Karpas-422 (cell line): Measurements from ENCODE around the gene NMUR1. TPM values are rescaled to one million over a fixed set of nuclear protein-coding genes. Genes with fewer than 3 reads are reported as not detected.
"Not testable (repeated sequence)": the region's sequence is repeated elsewhere in the genome, so short reads cannot be mapped to it uniquely, and the experiment has no call there.

Experiments used
- DNase-seq: peaks from one replicate; pipeline ENCODE4 v3.0.0-alpha.2; 2015
- H2AFZ ChIP-seq: fragments of 200-600 bp; sonication (generic); 2 replicates; pipeline ENCODE4 v1.6.1; 2014; ENCODE audit warnings: antibody characterized with exemption, low read length, mixed read lengths
- H3K27ac ChIP-seq: fragments of 200-600 bp; sonication (generic); 2 replicates; pipeline ENCODE4 v1.5.1; 2014; ENCODE audit warnings: mild to moderate bottlenecking, low read length, moderate library complexity
- H3K27me3 ChIP-seq: fragments of 200-600 bp; sonication (generic); 2 replicates; pipeline ENCODE4 v1.6.1; 2014; ENCODE audit warnings: low read length, mixed read lengths
- H3K36me3 ChIP-seq: fragments of 200-600 bp; sonication (generic); 2 replicates; pipeline ENCODE4 v1.6.1; 2014; ENCODE audit warnings: low read length, mixed read lengths; ENCODE audit not compliant: insufficient read depth
- H3K4me1 ChIP-seq: fragments of 200-600 bp; sonication (generic); 2 replicates; pipeline ENCODE4 v1.6.1; 2014; ENCODE audit warnings: mild to moderate bottlenecking, low read length, mixed read lengths
- H3K4me2 ChIP-seq: fragments of 200-600 bp; sonication (generic); 2 replicates; pipeline ENCODE4 v1.6.1; 2014; ENCODE audit warnings: low read length, low read depth, mild to moderate bottlenecking; ENCODE audit not compliant: poor library complexity, severe bottlenecking
- H3K4me3 ChIP-seq: fragments of 200-600 bp; sonication (generic); 2 replicates; pipeline ENCODE4 v1.5.1; 2014; ENCODE audit warnings: mild to moderate bottlenecking, antibody characterized with exemption, low read length, mixed read lengths
- H3K79me2 ChIP-seq: fragments of 200-600 bp; sonication (generic); 2 replicates; pipeline ENCODE4 v1.6.1; 2014; ENCODE audit warnings: mild to moderate bottlenecking, low read length, mixed read lengths
- H3K9ac ChIP-seq: fragments of 200-600 bp; sonication (generic); 2 replicates; pipeline ENCODE4 v1.6.0; 2014; ENCODE audit warnings: low read length
- H3K9me2 ChIP-seq: fragments of 200-600 bp; sonication (generic), shearing (Covaris generic); replicated peaks from 2 replicates; pipeline ENCODE4 v1.6.0; 2014; ENCODE audit warnings: mild to moderate bottlenecking, low read length, moderate library complexity; ENCODE audit not compliant: insufficient read depth
- H3K9me3 ChIP-seq: fragments of 300-700, 200-600 bp; sonication (generic); 2 replicates; pipeline ENCODE4 v1.6.1; 2014; ENCODE audit warnings: low read length, mixed read lengths
- H4K20me1 ChIP-seq: fragments of 200-600 bp; sonication (generic); 2 replicates; pipeline ENCODE4 v1.6.1; 2014; ENCODE audit warnings: mild to moderate bottlenecking, antibody characterized with exemption, low read length, low read depth; ENCODE audit not compliant: insufficient read depth
- total RNA-seq: library from RNA; depleted of rRNA; stranded (reverse); fragments of >200 nt; shearing (Covaris generic); gene quantifications from 2 replicates; pipeline ENCODE4 v1.2.3, GENCODE V29; 2014; ENCODE audit warnings: low replicate concordance

The NMUR1 gene
- total RNA-seq, 1 experiment from 2014 or later, result not detected

DNA sequence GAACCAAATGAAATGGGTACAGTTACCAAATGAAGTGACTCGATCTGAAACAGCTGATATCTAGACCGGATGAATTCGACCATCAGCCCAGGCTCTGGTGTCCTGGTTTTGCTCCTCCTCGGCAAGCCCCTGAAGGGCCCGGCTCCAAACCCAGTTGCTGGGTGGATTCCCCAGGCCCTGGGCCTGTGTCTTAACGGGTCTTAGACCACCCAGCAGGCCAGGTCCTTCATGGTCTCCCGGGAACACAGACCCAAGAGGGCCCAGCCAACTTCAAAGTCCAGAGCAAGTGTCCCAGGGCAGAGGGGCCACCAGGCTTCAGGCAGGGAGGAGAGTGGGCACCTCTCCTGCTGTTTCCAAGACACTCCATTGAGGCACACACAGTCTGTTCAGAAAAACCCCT lies 26.7 kb upstream of the NMUR1 start:
- Histone ChIP-seq H3K27me3 (peaks cover 6% of the 10 kb centered on the region; the same call in 1 of the 2 replicates), H3K4me3 (no peak overlapping the region), H3K79me2 (no peaks in the 10 kb centered on the region), H3K36me3 (no peaks in the 10 kb centered on the region), H3K9me3 (peaks cover 12% of the 10 kb centered on the region; the same call in 1 of the 2 replicates), H3K4me2 (no peak overlapping the region), H3K9ac (no peak overlapping the region), H3K9me2 (no peaks in the 10 kb centered on the region), H4K20me1 (no peaks in the 10 kb centered on the region), H2AFZ (no peak overlapping the region), H3K27ac (no peak overlapping the region), H3K4me1 (no peaks in the 10 kb centered on the region)
- DNase-seq, result no peak

DNA sequence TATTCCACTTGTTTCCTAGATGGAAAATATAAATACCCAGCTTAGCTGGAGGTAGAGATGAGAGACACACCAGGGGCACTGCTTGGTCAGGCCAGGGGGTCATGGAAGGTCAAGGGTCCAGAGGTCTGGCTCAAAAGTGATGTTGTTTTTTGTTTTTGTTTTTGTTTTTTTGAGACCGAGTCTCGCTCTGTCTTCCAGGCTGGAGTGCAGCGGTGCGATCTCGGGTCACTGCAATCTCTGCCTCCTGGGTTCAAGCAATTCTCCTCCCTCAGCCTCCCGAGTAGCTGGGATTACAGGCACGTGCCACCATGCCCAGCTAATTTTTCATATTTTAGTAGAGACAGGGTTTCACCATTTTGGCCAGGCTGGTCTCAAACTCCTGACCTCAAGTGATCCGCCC lies 26.3 kb upstream of the NMUR1 start:
- H3K27ac ChIP-seq, H3K4me3 ChIP-seq, H3K36me3 ChIP-seq: not testable (repeated sequence)

DNA sequence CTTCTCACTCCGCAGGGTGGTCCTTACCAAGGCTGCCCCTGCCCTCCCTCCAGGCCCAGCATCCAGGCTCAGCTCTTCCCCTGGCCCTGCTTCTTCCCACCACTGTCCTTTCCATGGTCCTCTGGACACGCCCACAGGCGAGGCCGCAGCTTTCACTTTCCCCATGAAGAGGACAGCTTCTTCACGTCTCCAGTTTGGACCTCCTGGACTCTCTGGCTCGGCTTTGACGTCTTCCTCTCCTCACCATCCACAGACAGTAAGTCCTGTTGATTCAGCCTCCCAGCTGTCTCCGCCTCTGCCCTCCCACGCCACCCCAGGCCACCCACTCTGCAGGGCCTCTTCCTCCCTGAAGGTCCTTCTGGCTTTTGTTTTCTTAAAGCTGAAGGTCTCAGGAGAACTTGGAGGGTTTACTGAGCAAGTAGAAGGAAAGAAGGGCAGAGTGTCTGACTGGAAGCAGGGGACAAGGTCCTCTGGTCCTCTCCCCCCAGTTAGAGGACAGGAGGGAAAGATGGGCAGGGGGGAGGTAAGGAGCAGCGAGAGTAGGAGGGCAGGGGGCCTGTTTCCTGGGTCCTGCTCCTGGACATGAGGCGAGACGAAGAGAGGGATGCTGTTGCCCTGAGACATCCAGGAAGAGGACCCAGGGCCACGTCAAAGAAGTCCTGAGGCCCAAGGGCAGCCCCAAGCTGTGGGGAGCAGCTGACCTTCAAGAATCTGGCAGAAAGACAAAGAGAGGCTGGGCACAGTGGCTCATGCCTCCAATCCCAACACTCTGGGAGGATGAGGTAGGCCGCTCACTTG lies 24.7 kb upstream of the NMUR1 start:
- peaks cover 6% of the 10 kb centered on the region; the same call in 1 of the 2 replicates for H3K27me3 ChIP-seq
- no peak overlapping the region for H3K9ac ChIP-seq
- H4K20me1 ChIP-seq, result no peaks in the 10 kb centered on the region
- H3K4me3 ChIP-seq, result no peak overlapping the region
- H3K27ac ChIP-seq, result no peak overlapping the region
- H3K4me2 ChIP-seq, result no peak overlapping the region
- H3K79me2 ChIP-seq, result no peaks in the 10 kb centered on the region
- H3K36me3 ChIP-seq, result no peaks in the 10 kb centered on the region
- DNase-seq, result no peak
- peaks cover 12% of the 10 kb centered on the region; the same call in 1 of the 2 replicates for H3K9me3 ChIP-seq
- no peaks in the 10 kb centered on the region for H3K4me1 ChIP-seq
- H2AFZ ChIP-seq, result peak overlapping the region; percentile 61; the same call in 1 of the 2 replicates
- H3K9me2 ChIP-seq, result no peaks in the 10 kb centered on the region

More for the DNA sequence above, 26.3 kb upstream of the NMUR1 start:
- not testable (repeated sequence) for H3K79me2 ChIP-seq, H2AFZ ChIP-seq, H4K20me1 ChIP-seq, H3K27me3 ChIP-seq, H3K9ac ChIP-seq, H3K4me2 ChIP-seq, DNase-seq, H3K9me2 ChIP-seq, H3K4me1 ChIP-seq
- peaks cover 12% of the 10 kb centered on the region; the same call in 1 of the 2 replicates for H3K9me3 ChIP-seq

DNA sequence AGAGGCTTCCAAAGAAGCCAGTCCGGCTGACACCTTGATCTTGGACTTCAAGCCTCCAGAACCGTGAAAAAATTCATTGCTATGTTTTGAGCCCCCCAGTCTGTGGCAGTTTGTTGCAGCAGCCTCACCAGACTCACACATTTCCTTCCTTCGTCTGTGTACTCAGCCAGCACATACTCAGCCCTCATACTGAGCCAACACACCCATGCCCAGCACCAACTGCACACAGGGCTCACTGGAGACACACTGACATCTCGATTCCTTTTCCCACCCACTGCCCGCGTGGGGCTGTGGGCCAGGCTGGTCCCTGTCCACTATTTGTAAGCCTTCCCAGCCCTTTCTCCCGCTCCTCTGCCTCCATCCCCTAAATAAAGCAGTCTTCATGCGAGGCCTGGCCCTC lies 24.1 kb upstream of the NMUR1 start:
- no peak overlapping the region for H3K27ac ChIP-seq

DNA sequence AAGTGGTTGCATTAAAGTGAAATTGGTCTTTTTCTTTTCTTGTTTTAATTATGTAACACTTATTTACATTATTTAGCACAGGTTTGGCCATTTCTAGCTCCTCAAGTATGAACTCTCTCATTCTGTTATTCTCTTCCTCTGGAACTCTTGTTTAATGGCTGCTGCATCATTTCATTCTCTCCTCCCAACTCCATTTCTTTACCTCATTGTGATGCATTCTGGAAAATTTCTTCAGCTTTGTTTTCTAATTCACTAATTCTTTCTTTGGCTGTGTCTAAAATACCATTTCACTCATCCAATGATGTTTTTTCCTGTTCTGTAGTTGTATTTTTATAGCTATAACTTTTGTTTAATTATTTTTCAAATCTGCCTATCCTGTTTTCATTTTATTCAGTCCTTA lies 22.5 kb upstream of the NMUR1 start:
- no peak for DNase-seq
- no peak overlapping the region for H3K27ac ChIP-seq
- no peaks in the 10 kb centered on the region for H3K79me2 ChIP-seq
- no peaks in the 10 kb centered on the region for H4K20me1 ChIP-seq
- H3K4me1 ChIP-seq, result no peaks in the 10 kb centered on the region
- H3K4me2 ChIP-seq, result no peak overlapping the region
- no peak overlapping the region for H3K9ac ChIP-seq
- no peak overlapping the region for H2AFZ ChIP-seq
- no peaks in the 10 kb centered on the region for H3K9me2 ChIP-seq
- H3K27me3 ChIP-seq, result peaks cover 6% of the 10 kb centered on the region; the same call in 1 of the 2 replicates
- H3K36me3 ChIP-seq, result no peaks in the 10 kb centered on the region
- H3K9me3 ChIP-seq, result peaks cover 12% of the 10 kb centered on the region; the same call in 1 of the 2 replicates
- no peak overlapping the region for H3K4me3 ChIP-seq

More for the DNA sequence above, 24.1 kb upstream of the NMUR1 start:
- Histone ChIP-seq H3K4me1 (no peaks in the 10 kb centered on the region), H3K4me2 (no peak overlapping the region), H3K9me2 (no peaks in the 10 kb centered on the region), H4K20me1 (no peaks in the 10 kb centered on the region), H3K79me2 (no peaks in the 10 kb centered on the region), H3K4me3 (no peak overlapping the region), H3K9ac (no peak overlapping the region), H3K36me3 (no peaks in the 10 kb centered on the region), H3K9me3 (peaks cover 12% of the 10 kb centered on the region; the same call in 1 of the 2 replicates), H2AFZ (peak overlapping the region; percentile 61; the same call in 1 of the 2 replicates), H3K27me3 (peaks cover 6% of the 10 kb centered on the region; the same call in 1 of the 2 replicates)
- no peak for DNase-seq

DNA sequence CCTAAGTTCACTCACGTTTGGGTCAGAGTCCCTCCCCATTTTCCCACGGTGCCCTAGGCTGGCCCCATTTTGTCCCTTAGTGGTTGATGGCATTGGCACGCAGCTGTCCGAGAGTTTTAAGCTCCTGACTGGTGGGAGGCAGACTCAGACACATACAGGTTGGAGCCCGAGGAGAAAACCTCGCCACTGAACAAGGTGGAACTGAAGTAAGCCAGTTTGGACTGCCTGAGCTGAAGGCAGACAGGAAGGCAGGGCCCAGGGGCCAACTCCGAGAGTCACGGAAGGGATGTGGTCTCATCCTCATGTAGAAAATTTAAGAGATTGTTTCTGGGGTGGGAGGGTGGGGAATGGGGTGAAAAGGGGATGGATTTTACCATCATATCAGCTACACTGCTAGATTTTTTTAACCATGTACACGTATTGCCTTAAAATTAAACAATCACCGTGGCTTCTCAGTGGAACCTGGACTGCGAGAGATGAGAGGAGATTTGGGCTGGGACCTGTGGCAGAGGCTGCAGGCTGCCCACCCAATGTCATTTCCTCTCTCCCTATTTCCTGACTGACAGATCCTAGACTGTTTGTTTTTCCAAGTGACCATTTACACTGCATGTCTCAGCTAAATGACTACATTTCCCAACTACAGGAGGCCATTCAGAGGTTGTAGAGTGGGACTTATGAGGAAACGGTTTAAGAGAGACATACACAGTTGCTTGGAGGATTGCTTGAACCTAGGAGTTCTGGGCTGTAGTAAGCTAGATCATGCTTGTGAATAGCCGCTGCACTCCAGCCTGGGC lies 19.4 kb upstream of the NMUR1 start:
- Histone ChIP-seq H3K9me3 (peaks cover 12% of the 10 kb centered on the region; the same call in 1 of the 2 replicates), H4K20me1 (no peaks in the 10 kb centered on the region), H3K9me2 (no peaks in the 10 kb centered on the region), H3K4me3 (no peak overlapping the region), H3K4me2 (no peak overlapping the region), H3K36me3 (no peaks in the 10 kb centered on the region), H2AFZ (no peak overlapping the region), H3K9ac (no peak overlapping the region), H3K27ac (no peak overlapping the region), H3K27me3 (peaks cover 6% of the 10 kb centered on the region; the same call in 1 of the 2 replicates), H3K79me2 (no peaks in the 10 kb centered on the region), H3K4me1 (no peaks in the 10 kb centered on the region)
- DNase-seq, result no peak

DNA sequence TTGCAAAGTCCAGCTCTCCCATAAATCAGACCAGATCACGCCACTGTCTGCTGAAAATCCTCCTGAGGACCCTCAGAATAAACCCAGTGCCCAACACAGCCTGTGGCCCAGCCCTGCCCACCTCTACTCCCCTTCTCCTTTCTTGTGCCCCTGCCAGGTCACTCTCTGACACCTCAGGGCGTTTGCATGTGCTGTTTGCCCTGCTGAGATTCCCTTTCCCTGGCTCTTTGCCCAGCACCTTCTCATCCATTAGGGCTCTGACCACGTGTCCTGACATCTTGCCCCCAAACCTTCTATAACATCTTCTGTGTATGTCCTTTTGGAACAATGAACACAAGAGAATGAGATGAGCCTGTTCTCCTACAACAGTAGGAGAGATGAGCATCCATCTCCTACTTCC lies 18.5 kb upstream of the NMUR1 start:
- H3K36me3 ChIP-seq, result no peaks in the 10 kb centered on the region
- no peaks in the 10 kb centered on the region for H3K4me1 ChIP-seq
- H2AFZ ChIP-seq, result no peak overlapping the region
- H3K9me2 ChIP-seq, result no peaks in the 10 kb centered on the region
- no peaks in the 10 kb centered on the region for H3K79me2 ChIP-seq
- H3K27ac ChIP-seq, result no peak overlapping the region
- peaks cover 12% of the 10 kb centered on the region; the same call in 1 of the 2 replicates for H3K9me3 ChIP-seq
- no peaks in the 10 kb centered on the region for H4K20me1 ChIP-seq
- no peak overlapping the region for H3K4me2 ChIP-seq
- DNase-seq, result no peak
- H3K9ac ChIP-seq, result no peak overlapping the region
- H3K27me3 ChIP-seq, result peaks cover 6% of the 10 kb centered on the region; the same call in 1 of the 2 replicates
- H3K4me3 ChIP-seq, result no peak overlapping the region
